SK-N-SH treated with all-trans-retinoic acid at 6 μM for 48 hours (cell line): Measurements from ENCODE around the gene MUL1.

Source experiments
- ARNTL ChIP-seq: fragments of 450-650 bp; formaldehyde crosslinking; IDR thresholded peaks from 2 replicates; pipeline ENCODE4 v1.5.0; 2020; ENCODE audit warnings: low read depth, mild to moderate bottlenecking, moderate library complexity, borderline replicate concordance
- GLIS3 ChIP-seq: fragments of 250-450 bp; sonication (Bioruptor Pico); IDR thresholded peaks from 2 replicates; pipeline ENCODE4 v1.5.0; 2020; ENCODE audit warnings: mild to moderate bottlenecking, moderate library complexity
- PATZ1 ChIP-seq: fragments of 250-450 bp; sonication (Bioruptor Pico); IDR thresholded peaks from 2 replicates; pipeline ENCODE4 v1.8.0; 2020; ENCODE audit warnings: mild to moderate bottlenecking, moderate library complexity, borderline replicate concordance
- POU6F1 ChIP-seq: fragments of 250-450 bp; sonication (Bioruptor Pico); IDR thresholded peaks from 2 replicates; pipeline ENCODE4 v1.8.0; 2021; ENCODE audit warnings: low read depth, mild to moderate bottlenecking, moderate library complexity, borderline replicate concordance

- no peak for TF ChIP-seq PATZ1
- TF ChIP-seq POU6F1 (CRISPR knock-in tag): no peak
- TF ChIP-seq ARNTL (CRISPR knock-in tag): no peak
- TF ChIP-seq GLIS3: no peak
Observed at GRCh38 chr1:20555758-20556120, 47.8 kb upstream of the MUL1 start.
